Aorta (tissue), 5 donors: Measurements from ENCODE around the gene NAALADL2. TPM values are rescaled to one million over a fixed set of nuclear protein-coding genes. Genes with fewer than 3 reads are reported as not detected.
A peak's percentile ranks its signal among the peaks of the same experiment; 100 is the strongest.

Experiments
- ATAC-seq: fragments of 200-7000 bp; cut with Tn5 transposase; one replicate; pipeline ENCODE4 v1.9.1; 2022; ENCODE audit warnings: moderate library complexity; ENCODE audit not compliant: low FRiP score
- DNase-seq, 2 donors: peaks; one replicate each; pipeline ENCODE4 v3.0.0-alpha.2; 2020
- H3K27ac ChIP-seq, 2 donors: one replicate each; pipeline ENCODE4 v1.5.1; 2013; ENCODE audit warnings: low read length in 2 of 2, mild to moderate bottlenecking in 2 of 2, moderate library complexity in 2 of 2, control low read depth in 1 of 2, inconsistent platforms in 1 of 2, low read depth in 1 of 2
- H3K27me3 ChIP-seq, 2 donors: one replicate each; pipeline ENCODE4 v1.6.1; 2013; ENCODE audit warnings: control low read depth in 1 of 2, low read length in 1 of 2, mild to moderate bottlenecking in 1 of 2, moderate library complexity in 1 of 2; ENCODE audit not compliant: insufficient read depth in 2 of 2, control insufficient read depth in 1 of 2
- H3K36me3 ChIP-seq, 2 donors: one replicate each; pipeline ENCODE4 v1.6.1; 2013; ENCODE audit warnings: control low read depth in 1 of 2, low read length in 1 of 2, mild to moderate bottlenecking in 1 of 2; ENCODE audit not compliant: insufficient read depth in 2 of 2, control insufficient read depth in 1 of 2
- H3K4me1 ChIP-seq, 2 donors: one replicate each; pipeline ENCODE4 v1.6.1; 2013; ENCODE audit warnings: low read length in 2 of 2, control low read depth in 1 of 2, mild to moderate bottlenecking in 1 of 2, moderate library complexity in 1 of 2; ENCODE audit not compliant: insufficient read depth in 2 of 2, control insufficient read depth in 1 of 2
- H3K4me3 ChIP-seq, 2 donors: one replicate each; pipeline ENCODE4 v1.5.1; 2013; ENCODE audit warnings: low read length in 2 of 2, control low read depth in 1 of 2, mild to moderate bottlenecking in 1 of 2
- H3K9me3 ChIP-seq: one replicate; pipeline ENCODE4 v1.6.1; 2013; ENCODE audit warnings: mild to moderate bottlenecking, low read length; ENCODE audit not compliant: control insufficient read depth
- WGBS, 2 donors: extraction: QIAGEN DNeasy Blood & Tissue Kit; methylation state at CpG; one replicate each; pipeline ENCODE4 v1.1.7; 2013; 5-methylcytosine and 5-hydroxymethylcytosine counted together
- intact Hi-C, 2 donors: fragments of 100-400 bp; cut with DNase I; formaldehyde crosslinking; loops; one replicate each; pipeline versions ENCODE4 v1.14.2 to v1.15.0; 2022
- polyA plus RNA-seq, 2 donors: library from polyadenylated mRNA; stranded (reverse); fragments of 200-250 nt; gene quantifications; one replicate each; pipeline ENCODE4 v1.2.3, GENCODE V29; 2013
- total RNA-seq, 2 donors: library from RNA; stranded (reverse); fragmentation: NEBNext Ultra II Directional; extraction: Animal tissue kit (Norgen Biotek cat#: 25700); gene quantifications; one replicate each; pipeline ENCODE4 v1.2.1, GENCODE V29; 2021
- donor health status: healthy with polysubstance abuse.
- donor health status: Bipolar disorder and iron deficiency.
- donor health status: DM: no; HTN: no; CAD: no.
- donor health status: DM: no; HTN: no; CAD: no.
- donor health status: DM: yes; HTN: yes; CAD: no.

The NAALADL2 gene
- total and polyA plus RNA-seq, 4 donors: 4.3 to 29.8 (median 11.9) TPM

GRCh38 chr3:175646865-175647264, 787.7 kb downstream of the NAALADL2 start:
- DNase-seq (no peak), ATAC-seq (no peak)
- 96% methylated on average over 3 of the region's 3 CpGs for WGBS, 2 donors
- Histone ChIP-seq H3K36me3 (no peaks in the 10 kb centered on the region), H3K9me3 (no peaks in the 10 kb centered on the region), H3K4me3 (no peak overlapping the region), H3K27me3 (no peaks in the 10 kb centered on the region), H3K27ac (no peak overlapping the region), H3K4me1 (no peaks in the 10 kb centered on the region)
- intact Hi-C loops: no loop called here

DNA sequence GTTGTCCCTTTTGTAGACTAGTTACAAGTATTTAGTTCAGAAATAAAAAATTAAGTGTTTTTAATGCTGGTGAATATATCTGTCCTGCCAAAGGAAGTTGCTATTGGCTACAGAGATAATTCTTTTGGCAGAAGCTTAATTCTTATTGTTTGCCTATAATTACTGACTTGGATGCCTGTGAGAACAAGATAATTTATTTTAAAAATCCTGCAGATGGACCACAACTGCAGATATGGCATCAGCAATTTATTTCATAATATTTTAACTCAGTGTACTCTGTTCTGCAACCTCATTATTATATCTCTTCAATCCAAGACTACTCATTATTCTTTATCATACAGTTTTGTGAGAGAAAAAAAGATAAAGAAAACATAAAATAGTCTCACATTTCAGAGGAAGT, 789.8 kb downstream of the NAALADL2 start:
- Histone ChIP-seq H3K4me3 (no peak overlapping the region), H3K9me3 (no peaks in the 10 kb centered on the region), H3K4me1 (no peaks in the 10 kb centered on the region), H3K36me3 (no peaks in the 10 kb centered on the region), H3K27me3 (no peaks in the 10 kb centered on the region), H3K27ac (no peak overlapping the region)
- DNase-seq (no peak), ATAC-seq (peak; percentile 44)
- intact Hi-C loops: no loop called here

GRCh38 chr3:175651716-175652115, 792.6 kb downstream of the NAALADL2 start:
- no peak for DNase-seq
- Histone ChIP-seq H3K9me3 (no peaks in the 10 kb centered on the region), H3K36me3 (no peaks in the 10 kb centered on the region), H3K27ac (no peak overlapping the region), H3K4me3 (peak overlapping the region; percentile 26 to 90), H3K4me1 (no peaks in the 10 kb centered on the region), H3K27me3 (no peaks in the 10 kb centered on the region)
- intact Hi-C loops: no loop called here
- WGBS, 2 donors: 11 to 16% methylated on average over 5 of the region's 5 CpGs
- no peak for ATAC-seq

- ATAC-seq (no peak), DNase-seq (no peak)
- Histone ChIP-seq H3K36me3 (no peaks in the 10 kb centered on the region), H3K4me3 (no peak overlapping the region), H3K27ac (no peak overlapping the region), H3K27me3 (no peaks in the 10 kb centered on the region), H3K9me3 (no peaks in the 10 kb centered on the region), H3K4me1 (no peaks in the 10 kb centered on the region)
- WGBS, 2 donors: 68 to 70% methylated on average over 3 of the region's 3 CpGs
- intact Hi-C loops: no loop called here
Measured at GRCh38 chr3:175655351-175655750, 796.2 kb downstream of the NAALADL2 start.

DNA sequence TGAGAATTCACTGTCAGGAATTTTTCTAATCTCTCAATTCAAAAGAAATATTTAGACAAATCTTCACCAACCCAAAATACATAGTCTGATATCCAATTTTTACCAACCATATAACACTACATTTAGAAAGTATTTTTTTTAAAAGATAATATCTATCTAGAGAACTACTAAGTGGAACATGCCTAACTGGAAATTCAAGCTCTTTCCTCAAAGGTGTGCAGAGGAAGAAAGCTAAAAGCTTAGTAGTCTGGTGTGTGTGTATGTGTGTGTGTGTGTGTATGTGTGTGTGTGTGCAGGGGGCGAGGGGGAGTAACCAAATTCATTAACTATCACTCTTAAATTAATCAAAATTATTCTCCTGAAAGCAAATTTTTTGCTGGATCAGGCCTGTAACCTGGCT, 797.3 kb downstream of the NAALADL2 start:
- H3K27me3 ChIP-seq: no peaks in the 10 kb centered on the region
- H3K4me1 ChIP-seq: no peaks in the 10 kb centered on the region
- no peaks in the 10 kb centered on the region for H3K36me3 ChIP-seq
- no peak overlapping the region for H3K4me3 ChIP-seq
- 97 to 100% methylated on average over 1 of the region's 1 CpG for WGBS, 2 donors
- no peak for DNase-seq
- intact Hi-C loops: no loop called here
- no peak overlapping the region for H3K27ac ChIP-seq
- no peaks in the 10 kb centered on the region for H3K9me3 ChIP-seq
- no peak for ATAC-seq

DNA sequence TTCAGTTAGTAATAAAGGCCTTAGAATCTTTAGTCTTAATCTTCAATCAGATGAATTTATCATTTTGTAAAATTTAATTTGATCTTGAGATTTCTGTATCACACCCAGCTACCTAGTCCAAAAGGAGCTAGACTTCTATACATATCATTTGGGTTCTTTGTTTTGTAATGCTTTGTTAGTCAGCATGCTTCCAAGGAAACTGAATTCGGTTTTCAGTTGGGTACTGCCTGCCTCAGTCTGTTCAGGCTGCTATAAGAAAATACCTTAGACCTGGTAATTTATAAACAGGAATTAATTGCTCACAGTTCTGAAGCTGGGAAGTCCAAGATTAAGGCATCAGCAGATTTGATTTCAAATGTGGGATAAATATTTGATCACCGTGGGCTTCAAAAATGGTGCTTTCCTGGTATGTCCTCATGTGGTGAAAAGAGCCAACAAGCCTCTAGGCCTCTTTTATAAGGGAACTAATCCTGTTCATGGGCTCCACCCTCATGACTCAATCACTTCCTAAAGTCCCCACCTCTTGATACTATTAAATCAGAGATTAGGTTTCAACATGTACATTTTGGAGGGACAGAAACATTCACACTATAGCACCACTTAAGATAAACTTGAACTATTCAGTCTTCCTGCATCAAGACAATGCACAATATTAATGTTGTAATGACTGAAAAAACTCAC, 800.7 kb downstream of the NAALADL2 start:
- Histone ChIP-seq H3K27me3 (no peaks in the 10 kb centered on the region), H3K4me1 (no peaks in the 10 kb centered on the region), H3K36me3 (no peaks in the 10 kb centered on the region), H3K27ac (no peak overlapping the region), H3K9me3 (no peaks in the 10 kb centered on the region), H3K4me3 (no peak overlapping the region)
- ATAC-seq (no peak), DNase-seq (no peak)
- intact Hi-C loops: no loop called here
- 90 to 97% methylated on average over 2 of the region's 2 CpGs for WGBS, 2 donors

- Histone ChIP-seq H3K27ac (no peak overlapping the region), H3K4me3 (no peak overlapping the region), H3K9me3 (no peaks in the 10 kb centered on the region), H3K27me3 (no peaks in the 10 kb centered on the region), H3K4me1 (no peaks in the 10 kb centered on the region), H3K36me3 (no peaks in the 10 kb centered on the region)
- no peak for DNase-seq
- no peak for ATAC-seq
- intact Hi-C loops: no loop called here
Measured at GRCh38 chr3:175662815-175663214, 803.7 kb downstream of the NAALADL2 start.

GRCh38 chr3:175664911-175665310, 805.8 kb downstream of the NAALADL2 start:
- H3K27me3 ChIP-seq: no peaks in the 10 kb centered on the region
- 90 to 92% methylated on average over 1 of the region's 1 CpG for WGBS, 2 donors
- H3K4me3 ChIP-seq: no peak overlapping the region
- no peak overlapping the region for H3K27ac ChIP-seq
- ATAC-seq (no peak), DNase-seq (no peak)
- H3K9me3 ChIP-seq: no peaks in the 10 kb centered on the region
- intact Hi-C loops: no loop called here
- no peaks in the 10 kb centered on the region for H3K4me1 ChIP-seq
- no peaks in the 10 kb centered on the region for H3K36me3 ChIP-seq

GRCh38 chr3:175668300-175668699, 809.2 kb downstream of the NAALADL2 start:
- intact Hi-C loops: no loop called here
- Histone ChIP-seq H3K4me1 (no peaks in the 10 kb centered on the region), H3K9me3 (no peaks in the 10 kb centered on the region), H3K27me3 (no peaks in the 10 kb centered on the region), H3K4me3 (no peak overlapping the region), H3K27ac (no peak overlapping the region), H3K36me3 (no peaks in the 10 kb centered on the region)
- ATAC-seq: no peak
- WGBS, 2 donors: 85 to 87% methylated on average over 1 of the region's 1 CpG
- DNase-seq: no peak
